SK-N-SH (cell line): ENCODE results near the gene CDH24. TPM values are rescaled to one million over a fixed set of nuclear protein-coding genes. Genes with fewer than 3 reads are reported as not detected.

Experiments used
- CTCF ChIA-PET: fragments of 300-600, 350-600 bp; formaldehyde crosslinking; extraction: SDS; loops from one replicate; lab custom pipeline; 2021; lab: Yijun Ruan, JAX
- POLR2A ChIA-PET: fragments of 350-600 bp; sonication (Branson Sonifier 250); formaldehyde crosslinking; extraction: SDS; loops from one replicate; lab custom pipeline; 2020; ENCODE audit warnings: antibody characterized with exemption, inconsistent platforms; lab: Yijun Ruan, JAX
- DNase-seq: peaks from one replicate; pipeline ENCODE4 v3.0.0; 2012
- H2AFZ ChIP-seq: fragments of 200-600 bp; sonication (generic); 2 replicates; pipeline ENCODE4 v1.8.1; 2016; ENCODE audit warnings: antibody characterized with exemption, mild to moderate bottlenecking, low read depth
- H3F3A ChIP-seq: fragments of 200-600 bp; sonication (generic); replicated peaks from 2 replicates; pipeline ENCODE3; 2016; ENCODE audit warnings: antibody characterized with exemption, mild to moderate bottlenecking; ENCODE audit not compliant: insufficient read depth
- H3K27ac ChIP-seq, 2 experiments: fragments of 200-500 bp in 1 of 2; fragments of 200-600 bp in 1 of 2; sonication (Bioruptor generic) in 1 of 2; sonication (generic), shearing (Covaris generic) in 1 of 2; 2 replicates each; pipeline versions ENCODE4 v1.5.1 to v1.6.1; 2014 to 2016; ENCODE audit warnings: low read depth in 2 of 2, inconsistent platforms in 1 of 2, low read length in 1 of 2, mild to moderate bottlenecking in 1 of 2, mixed read lengths in 1 of 2
- H3K27me3 ChIP-seq: fragments of 200-600 bp; sonication (generic), shearing (Covaris generic); 2 replicates; pipeline ENCODE4 v1.6.1; 2016; ENCODE audit warnings: mixed run types; ENCODE audit not compliant: insufficient read depth
- H3K36me3 ChIP-seq, 2 experiments: fragments of 200-500 bp in 1 of 2; fragments of 200-600 bp in 1 of 2; sonication (Bioruptor generic) in 1 of 2; sonication (generic) in 1 of 2; replicated peaks in 1 of 2; 2 replicates each; pipeline versions ENCODE3 to v1.5.1; 2014 to 2016; ENCODE audit warnings: low read length in 1 of 2, mild to moderate bottlenecking in 1 of 2; ENCODE audit not compliant: insufficient read depth in 2 of 2, control insufficient read depth in 1 of 2
- H3K4me1 ChIP-seq, 2 experiments: fragments of 200-500 bp in 1 of 2; fragments of 200-600 bp in 1 of 2; sonication (Bioruptor generic) in 1 of 2; sonication (generic), shearing (Covaris generic) in 1 of 2; 2 replicates each; pipeline versions ENCODE4 v1.5.1 to v1.6.1; 2014 to 2016; ENCODE audit warnings: low read depth in 1 of 2, low read length in 1 of 2, mixed run types in 1 of 2; ENCODE audit not compliant: insufficient read depth in 2 of 2, control insufficient read depth in 1 of 2
- H3K4me2 ChIP-seq: fragments of 200-600 bp; sonication (generic), shearing (Covaris generic); 2 replicates; pipeline ENCODE4 v1.6.1; 2017; ENCODE audit warnings: mixed run types
- H3K4me3 ChIP-seq, 2 experiments: fragments of 200-500 bp in 1 of 2; fragments of 200-600 bp in 1 of 2; sonication (Bioruptor generic) in 1 of 2; sonication (generic), shearing (Covaris generic) in 1 of 2; 2 replicates each; pipeline versions ENCODE4 v1.5.1 to v1.8.1; 2014 to 2016; ENCODE audit warnings: low read depth in 2 of 2, inconsistent platforms in 1 of 2, low read length in 1 of 2, mild to moderate bottlenecking in 1 of 2, mixed read lengths in 1 of 2, moderate library complexity in 1 of 2
- H3K79me2 ChIP-seq: fragments of 200-600 bp; sonication (generic); 2 replicates; pipeline ENCODE4 v1.8.1; 2017; ENCODE audit warnings: mild to moderate bottlenecking; ENCODE audit not compliant: insufficient read depth
- H3K9ac ChIP-seq: fragments of 200-600 bp; sonication (generic); 2 replicates; pipeline ENCODE4 v1.6.1; 2017; ENCODE audit warnings: mixed run types
- H3K9me2 ChIP-seq: fragments of 200-600 bp; sonication (generic); 2 replicates; pipeline ENCODE4 v1.6.1; 2017; ENCODE audit warnings: mixed run types
- H3K9me3 ChIP-seq: fragments of 200-600 bp; sonication (generic); 2 replicates; pipeline ENCODE4 v1.6.1; 2017; ENCODE audit warnings: mixed run types, mild to moderate bottlenecking, moderate library complexity
- H4K20me1 ChIP-seq: fragments of 200-600 bp; sonication (generic); 2 replicates; pipeline ENCODE4 v1.6.1; 2017; ENCODE audit warnings: mild to moderate bottlenecking, mixed run types; ENCODE audit not compliant: insufficient read depth
- CHD2 ChIP-seq: fragments of 150-350 bp; IDR thresholded peaks from 2 replicates; pipeline ENCODE4 v1.6.1; 2018; ENCODE audit warnings: low read length; ENCODE audit not compliant: partially characterized antibody
- EZH2phosphoT487 ChIP-seq: fragments of 200-600 bp; sonication (generic); IDR thresholded peaks from 2 replicates; pipeline ENCODE4 v1.6.1; 2017; ENCODE audit warnings: low read depth, mixed run types, mild to moderate bottlenecking, antibody characterized with exemption, moderate library complexity, borderline replicate concordance
- FOSL2 ChIP-seq: IDR thresholded peaks from 2 replicates; pipeline ENCODE4 v1.4.0; 2012; ENCODE audit warnings: low read depth, mild to moderate bottlenecking, moderate library complexity, borderline replicate concordance
- GATA2 ChIP-seq: sonication (generic); formaldehyde crosslinking; IDR thresholded peaks from 2 replicates; pipeline ENCODE4 v1.5.0; 2020; ENCODE audit warnings: mild to moderate bottlenecking, missing genetic modification reagents
- MEF2A ChIP-seq: IDR thresholded peaks from 2 replicates; pipeline ENCODE4 v1.4.0; 2012; ENCODE audit warnings: low read depth, borderline replicate concordance
- NFIC ChIP-seq: IDR thresholded peaks from 2 replicates; pipeline ENCODE4 v1.4.0; 2012; ENCODE audit warnings: borderline replicate concordance
- NRF1 ChIP-seq: IDR thresholded peaks from 2 replicates; pipeline ENCODE4 v1.6.1; 2012; ENCODE audit warnings: low read depth, mild to moderate bottlenecking, low read length
- POLR2AphosphoS5 ChIP-seq: IDR thresholded peaks from 2 replicates; pipeline ENCODE4 v1.6.1; 2012; ENCODE audit warnings: low read depth, low read length
- SIN3A ChIP-seq: IDR thresholded peaks from 2 replicates; pipeline ENCODE4 v1.6.1; 2012; ENCODE audit warnings: low read depth, mild to moderate bottlenecking, low read length, moderate library complexity, borderline replicate concordance
- SMC3 ChIP-seq: IDR thresholded peaks from 2 replicates; pipeline ENCODE4 v1.6.1; 2012; ENCODE audit warnings: low read depth, low read length, improper control_type of control experiment
- TCF12 ChIP-seq: IDR thresholded peaks from 2 replicates; pipeline ENCODE4 v1.4.0; 2012
- TEAD4 ChIP-seq: IDR thresholded peaks from 2 replicates; pipeline ENCODE4 v1.4.0; 2012; ENCODE audit warnings: mild to moderate bottlenecking, borderline replicate concordance; ENCODE audit not compliant: insufficient read depth
- YY1 ChIP-seq: IDR thresholded peaks from 2 replicates; pipeline ENCODE4 v1.4.0; 2012; ENCODE audit warnings: low read depth, mild to moderate bottlenecking
- WGBS: methylation state at CpG from one replicate; pipeline ENCODE4 v1.1.6; 2017; ENCODE audit warnings: low lambda C conversion rate; 5-methylcytosine and 5-hydroxymethylcytosine counted together
- polyA plus RNA-seq, 3 experiments: library from polyadenylated mRNA; depleted of rRNA; stranded (reverse); fragments of >200 nt; gene quantifications; 2 replicates each; pipeline ENCODE4 v1.2.3, GENCODE V29; 2012
- TF ChIP-seq, protein P1 (sequence below): IDR thresholded peaks from 2 replicates; pipeline ENCODE4 v1.6.1; 2012; ENCODE audit warnings: mild to moderate bottlenecking, low read depth, low read length, moderate library complexity
- TF ChIP-seq, protein P2 (sequence below): fragments of 200-600 bp; sonication (generic); IDR thresholded peaks from 2 replicates; pipeline ENCODE4 v1.6.1; 2017; ENCODE audit warnings: antibody characterized with exemption, mild to moderate bottlenecking, moderate library complexity
- TF ChIP-seq, protein P3 (sequence below): fragments of 150-350 bp; IDR thresholded peaks from 2 replicates; pipeline ENCODE4 v1.6.1; 2016; ENCODE audit warnings: mild to moderate bottlenecking, low read depth, low read length
- TF ChIP-seq, protein P4 (sequence below): IDR thresholded peaks from 2 replicates; pipeline ENCODE4 v1.4.0; 2012; ENCODE audit warnings: low read depth, borderline replicate concordance

CDH24 gene
- polyA plus RNA-seq, 1 of the 3 experiments (the other 2 are of a cell fraction): 30.8 TPM

DNA sequence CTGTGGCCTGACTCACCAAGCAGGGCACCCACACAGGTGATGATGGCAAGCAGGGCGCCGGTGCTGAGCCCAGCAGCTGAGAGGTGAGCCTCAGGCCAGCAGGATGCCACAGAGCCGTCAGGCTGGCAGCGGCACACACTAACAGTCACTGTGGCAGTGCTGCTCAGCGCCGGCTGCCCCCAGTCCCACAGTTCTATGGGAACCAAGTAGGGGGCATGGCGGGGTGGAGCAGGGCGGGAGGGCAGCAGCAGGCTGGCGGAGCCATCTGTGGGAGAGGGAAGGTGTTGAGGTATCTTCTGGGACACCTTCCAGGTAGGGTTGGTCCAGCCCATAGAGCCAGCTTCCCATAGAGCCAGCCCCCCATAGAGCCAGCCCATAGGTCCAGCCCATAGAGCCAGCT is 8.3 kb downstream of the CDH24 start:
- H3K4me2 ChIP-seq: no peak overlapping the region
- H3K36me3 ChIP-seq: peaks cover 0 to 11% of the 10 kb centered on the region in 2 experiments
- no peak overlapping the region for H3K9ac ChIP-seq
- no peaks in the 10 kb centered on the region for H3K9me2 ChIP-seq
- H3K4me1 ChIP-seq: peaks cover 0 to 4% of the 10 kb centered on the region in 2 experiments; a peak in 1 of 4 replicates
- no peak overlapping the region for H3K27ac ChIP-seq
- CTCF ChIA-PET: interaction anchor here (1.1 to 33.1 kb wide), 3 partner anchors 10 to 176 kb away, joined by 3 to 1566 read pairs (median 5); partner anchors contain the start of gene AJUBA
- H3K27me3 ChIP-seq: no peaks in the 10 kb centered on the region
- no peak for DNase-seq
- POLR2A ChIA-PET: no interaction called here
- no peaks in the 10 kb centered on the region for H3K9me3 ChIP-seq
- no peak for TF ChIP-seq GATA2
- TF ChIP-seq, protein P1, sequence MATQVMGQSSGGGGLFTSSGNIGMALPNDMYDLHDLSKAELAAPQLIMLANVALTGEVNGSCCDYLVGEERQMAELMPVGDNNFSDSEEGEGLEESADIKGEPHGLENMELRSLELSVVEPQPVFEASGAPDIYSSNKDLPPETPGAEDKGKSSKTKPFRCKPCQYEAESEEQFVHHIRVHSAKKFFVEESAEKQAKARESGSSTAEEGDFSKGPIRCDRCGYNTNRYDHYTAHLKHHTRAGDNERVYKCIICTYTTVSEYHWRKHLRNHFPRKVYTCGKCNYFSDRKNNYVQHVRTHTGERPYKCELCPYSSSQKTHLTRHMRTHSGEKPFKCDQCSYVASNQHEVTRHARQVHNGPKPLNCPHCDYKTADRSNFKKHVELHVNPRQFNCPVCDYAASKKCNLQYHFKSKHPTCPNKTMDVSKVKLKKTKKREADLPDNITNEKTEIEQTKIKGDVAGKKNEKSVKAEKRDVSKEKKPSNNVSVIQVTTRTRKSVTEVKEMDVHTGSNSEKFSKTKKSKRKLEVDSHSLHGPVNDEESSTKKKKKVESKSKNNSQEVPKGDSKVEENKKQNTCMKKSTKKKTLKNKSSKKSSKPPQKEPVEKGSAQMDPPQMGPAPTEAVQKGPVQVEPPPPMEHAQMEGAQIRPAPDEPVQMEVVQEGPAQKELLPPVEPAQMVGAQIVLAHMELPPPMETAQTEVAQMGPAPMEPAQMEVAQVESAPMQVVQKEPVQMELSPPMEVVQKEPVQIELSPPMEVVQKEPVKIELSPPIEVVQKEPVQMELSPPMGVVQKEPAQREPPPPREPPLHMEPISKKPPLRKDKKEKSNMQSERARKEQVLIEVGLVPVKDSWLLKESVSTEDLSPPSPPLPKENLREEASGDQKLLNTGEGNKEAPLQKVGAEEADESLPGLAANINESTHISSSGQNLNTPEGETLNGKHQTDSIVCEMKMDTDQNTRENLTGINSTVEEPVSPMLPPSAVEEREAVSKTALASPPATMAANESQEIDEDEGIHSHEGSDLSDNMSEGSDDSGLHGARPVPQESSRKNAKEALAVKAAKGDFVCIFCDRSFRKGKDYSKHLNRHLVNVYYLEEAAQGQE: no peak
- TF ChIP-seq CHD2: no peak
- TF ChIP-seq, protein P2, sequence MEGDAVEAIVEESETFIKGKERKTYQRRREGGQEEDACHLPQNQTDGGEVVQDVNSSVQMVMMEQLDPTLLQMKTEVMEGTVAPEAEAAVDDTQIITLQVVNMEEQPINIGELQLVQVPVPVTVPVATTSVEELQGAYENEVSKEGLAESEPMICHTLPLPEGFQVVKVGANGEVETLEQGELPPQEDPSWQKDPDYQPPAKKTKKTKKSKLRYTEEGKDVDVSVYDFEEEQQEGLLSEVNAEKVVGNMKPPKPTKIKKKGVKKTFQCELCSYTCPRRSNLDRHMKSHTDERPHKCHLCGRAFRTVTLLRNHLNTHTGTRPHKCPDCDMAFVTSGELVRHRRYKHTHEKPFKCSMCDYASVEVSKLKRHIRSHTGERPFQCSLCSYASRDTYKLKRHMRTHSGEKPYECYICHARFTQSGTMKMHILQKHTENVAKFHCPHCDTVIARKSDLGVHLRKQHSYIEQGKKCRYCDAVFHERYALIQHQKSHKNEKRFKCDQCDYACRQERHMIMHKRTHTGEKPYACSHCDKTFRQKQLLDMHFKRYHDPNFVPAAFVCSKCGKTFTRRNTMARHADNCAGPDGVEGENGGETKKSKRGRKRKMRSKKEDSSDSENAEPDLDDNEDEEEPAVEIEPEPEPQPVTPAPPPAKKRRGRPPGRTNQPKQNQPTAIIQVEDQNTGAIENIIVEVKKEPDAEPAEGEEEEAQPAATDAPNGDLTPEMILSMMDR: no peak
- TF ChIP-seq SMC3: no peak
- TF ChIP-seq FOSL2: no peak
- TF ChIP-seq TCF12: no peak
- no peak for TF ChIP-seq EZH2phosphoT487
- TF ChIP-seq, all 33 proteins: peak for 0
- Histone ChIP-seq H3K79me2 (no peaks in the 10 kb centered on the region), H4K20me1 (no peaks in the 10 kb centered on the region), H3F3A (peaks cover 7% of the 10 kb centered on the region), H2AFZ (no peak overlapping the region), H3K4me3 (no peak overlapping the region)
- no CpG with 5 or more reads among the region's 9 CpGs for WGBS

DNA sequence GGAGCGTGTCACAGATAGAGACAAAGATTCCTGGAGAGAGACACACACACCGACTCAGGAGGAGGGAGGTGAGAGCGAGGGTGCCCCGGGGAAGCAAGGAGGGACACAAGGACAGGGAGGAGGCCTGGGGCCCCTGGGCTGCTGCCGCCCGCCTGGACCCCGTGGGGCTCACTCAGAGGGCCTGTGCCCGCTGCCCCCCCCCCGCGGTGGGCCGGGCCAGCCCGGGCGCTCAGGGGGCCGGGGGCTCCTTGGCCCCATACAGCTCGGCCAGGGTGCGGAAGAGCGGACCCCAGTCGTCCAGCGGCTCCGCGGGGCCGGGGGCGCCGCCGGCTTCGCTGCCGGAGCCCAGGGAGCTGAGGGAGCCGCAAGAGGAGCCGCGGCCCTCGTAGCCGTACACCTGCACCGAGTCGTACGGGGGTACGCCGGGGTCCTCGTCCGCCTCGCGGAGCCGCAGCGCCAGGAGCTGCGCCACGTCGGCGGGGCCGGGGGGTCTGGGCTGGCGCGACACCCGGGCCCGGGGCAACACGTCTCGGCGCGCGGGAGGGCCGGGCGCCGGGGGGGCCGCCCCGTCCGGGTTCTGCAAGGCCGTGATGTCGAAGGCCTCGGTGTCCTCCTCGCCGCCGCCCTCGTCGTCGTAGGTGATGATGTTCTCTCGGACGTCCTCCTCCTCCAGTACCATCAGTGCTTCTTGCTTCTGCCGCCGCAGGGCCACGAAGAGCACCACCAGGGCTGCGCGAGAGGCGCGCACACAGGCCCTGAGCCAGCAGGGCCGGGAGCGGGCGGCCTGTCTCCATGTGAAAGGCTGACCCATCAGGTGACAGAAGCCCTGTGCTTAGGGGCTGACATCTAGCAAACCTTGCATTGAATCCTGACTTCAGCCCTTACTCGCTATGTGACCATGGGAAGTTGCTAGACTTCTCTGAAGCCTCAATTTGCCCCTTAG is 9.3 kb downstream of the CDH24 start:
- Histone ChIP-seq H3K9me2 (no peaks in the 10 kb centered on the region), H3K4me3 (no peak overlapping the region), H3K4me2 (no peak overlapping the region), H3F3A (peaks cover 7% of the 10 kb centered on the region), H3K36me3 (peaks cover 0 to 5% of the 10 kb centered on the region in 2 experiments), H3K4me1 (peaks cover 0 to 11% of the 10 kb centered on the region in 2 experiments; a peak in 1 of 4 replicates), H3K27ac (no peak overlapping the region), H2AFZ (no peak overlapping the region), H4K20me1 (no peaks in the 10 kb centered on the region), H3K9ac (no peak overlapping the region), H3K27me3 (no peaks in the 10 kb centered on the region), H3K79me2 (no peaks in the 10 kb centered on the region), H3K9me3 (no peaks in the 10 kb centered on the region)
- POLR2A ChIA-PET: interaction anchor here (1.0 kb wide), 1 partner anchor 42 kb away, joined by 3 read pairs; no protein-coding TSS in a partner anchor
- CTCF ChIA-PET: interaction anchor here (1.5 to 33.1 kb wide), 3 partner anchors 9 to 60 kb away, joined by 5 to 1566 read pairs (median 10); partner anchors contain the start of gene AJUBA
- 96% methylated on average over 52 of the region's 85 CpGs for WGBS
- no peak for DNase-seq
- no peak for TF ChIP-seq TEAD4
- TF ChIP-seq NRF1: no peak
- TF ChIP-seq POLR2AphosphoS5: no peak
- no peak for TF ChIP-seq SIN3A
- TF ChIP-seq YY1: no peak
- TF ChIP-seq, protein P3, sequence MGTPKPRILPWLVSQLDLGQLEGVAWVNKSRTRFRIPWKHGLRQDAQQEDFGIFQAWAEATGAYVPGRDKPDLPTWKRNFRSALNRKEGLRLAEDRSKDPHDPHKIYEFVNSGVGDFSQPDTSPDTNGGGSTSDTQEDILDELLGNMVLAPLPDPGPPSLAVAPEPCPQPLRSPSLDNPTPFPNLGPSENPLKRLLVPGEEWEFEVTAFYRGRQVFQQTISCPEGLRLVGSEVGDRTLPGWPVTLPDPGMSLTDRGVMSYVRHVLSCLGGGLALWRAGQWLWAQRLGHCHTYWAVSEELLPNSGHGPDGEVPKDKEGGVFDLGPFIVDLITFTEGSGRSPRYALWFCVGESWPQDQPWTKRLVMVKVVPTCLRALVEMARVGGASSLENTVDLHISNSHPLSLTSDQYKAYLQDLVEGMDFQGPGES: no peak
- TF ChIP-seq, protein P4, sequence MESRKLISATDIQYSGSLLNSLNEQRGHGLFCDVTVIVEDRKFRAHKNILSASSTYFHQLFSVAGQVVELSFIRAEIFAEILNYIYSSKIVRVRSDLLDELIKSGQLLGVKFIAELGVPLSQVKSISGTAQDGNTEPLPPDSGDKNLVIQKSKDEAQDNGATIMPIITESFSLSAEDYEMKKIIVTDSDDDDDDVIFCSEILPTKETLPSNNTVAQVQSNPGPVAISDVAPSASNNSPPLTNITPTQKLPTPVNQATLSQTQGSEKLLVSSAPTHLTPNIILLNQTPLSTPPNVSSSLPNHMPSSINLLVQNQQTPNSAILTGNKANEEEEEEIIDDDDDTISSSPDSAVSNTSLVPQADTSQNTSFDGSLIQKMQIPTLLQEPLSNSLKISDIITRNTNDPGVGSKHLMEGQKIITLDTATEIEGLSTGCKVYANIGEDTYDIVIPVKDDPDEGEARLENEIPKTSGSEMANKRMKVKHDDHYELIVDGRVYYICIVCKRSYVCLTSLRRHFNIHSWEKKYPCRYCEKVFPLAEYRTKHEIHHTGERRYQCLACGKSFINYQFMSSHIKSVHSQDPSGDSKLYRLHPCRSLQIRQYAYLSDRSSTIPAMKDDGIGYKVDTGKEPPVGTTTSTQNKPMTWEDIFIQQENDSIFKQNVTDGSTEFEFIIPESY: no peak
- no peak for TF ChIP-seq NFIC
- TF ChIP-seq MEF2A: no peak
- no peak for TF ChIP-seq CHD2
